Body of pancreas (tissue), 4 donors: ENCODE measurements around the gene DAP3.

ENCODE experiments used
- POLR2A ChIP-seq, 3 donors: fragments of 450-650 bp; IDR thresholded peaks; one replicate each; pipeline ENCODE4 v1.6.1; 2016; ENCODE audit warnings: antibody characterized with exemption in 3 of 3, mild to moderate bottlenecking in 2 of 3
- TF ChIP-seq, protein P1 (sequence below), 7 experiments: fragments of 450-650 bp in 4 of 7; fragments of 200-600 bp in 3 of 7; sonication (generic) in 3 of 7; IDR thresholded peaks; one replicate each; pipeline ENCODE4 v1.5.1; 2016 to 2019; ENCODE audit warnings: antibody characterized with exemption in 7 of 7

DNA sequence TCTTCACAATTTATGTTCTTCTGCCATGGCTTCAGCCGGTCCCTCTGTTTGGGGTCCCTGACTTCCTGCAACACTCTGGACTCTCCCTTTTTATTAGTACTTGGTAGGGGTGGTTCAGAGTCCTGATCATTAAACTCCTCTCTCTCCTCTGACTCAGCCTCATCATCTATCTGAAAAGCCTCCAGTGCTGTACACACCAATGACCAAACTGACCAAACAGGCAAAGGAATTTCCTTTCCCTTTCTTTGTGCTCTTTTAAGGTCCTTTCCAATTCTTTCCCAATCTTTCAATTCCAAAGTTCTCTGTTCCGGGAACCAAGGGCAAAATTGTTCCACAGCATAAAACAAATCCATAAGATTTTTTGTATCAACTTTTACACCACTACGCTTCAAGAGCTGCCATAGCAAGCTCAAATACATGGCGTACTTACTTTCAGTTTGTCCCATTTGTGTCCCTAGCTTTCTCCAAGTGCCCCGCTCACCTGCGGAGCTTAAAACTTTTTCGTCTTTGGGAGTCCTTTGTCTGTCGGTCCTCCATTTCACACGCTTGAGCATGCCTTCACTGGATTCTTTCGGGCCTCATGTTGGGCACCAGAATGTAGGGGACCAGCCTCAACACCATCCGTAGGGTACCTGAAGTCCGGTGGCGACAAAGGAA is 9.6 kb downstream of the DAP3 start:
- TF ChIP-seq, protein P1, sequence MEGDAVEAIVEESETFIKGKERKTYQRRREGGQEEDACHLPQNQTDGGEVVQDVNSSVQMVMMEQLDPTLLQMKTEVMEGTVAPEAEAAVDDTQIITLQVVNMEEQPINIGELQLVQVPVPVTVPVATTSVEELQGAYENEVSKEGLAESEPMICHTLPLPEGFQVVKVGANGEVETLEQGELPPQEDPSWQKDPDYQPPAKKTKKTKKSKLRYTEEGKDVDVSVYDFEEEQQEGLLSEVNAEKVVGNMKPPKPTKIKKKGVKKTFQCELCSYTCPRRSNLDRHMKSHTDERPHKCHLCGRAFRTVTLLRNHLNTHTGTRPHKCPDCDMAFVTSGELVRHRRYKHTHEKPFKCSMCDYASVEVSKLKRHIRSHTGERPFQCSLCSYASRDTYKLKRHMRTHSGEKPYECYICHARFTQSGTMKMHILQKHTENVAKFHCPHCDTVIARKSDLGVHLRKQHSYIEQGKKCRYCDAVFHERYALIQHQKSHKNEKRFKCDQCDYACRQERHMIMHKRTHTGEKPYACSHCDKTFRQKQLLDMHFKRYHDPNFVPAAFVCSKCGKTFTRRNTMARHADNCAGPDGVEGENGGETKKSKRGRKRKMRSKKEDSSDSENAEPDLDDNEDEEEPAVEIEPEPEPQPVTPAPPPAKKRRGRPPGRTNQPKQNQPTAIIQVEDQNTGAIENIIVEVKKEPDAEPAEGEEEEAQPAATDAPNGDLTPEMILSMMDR (IDR thresholded peaks at IDR 0.05): no peak
- no peak for TF ChIP-seq POLR2A (IDR thresholded peaks at IDR 0.05)
